ENCODE measurements around the gene GPR52. TPM values are rescaled to one million over a fixed set of nuclear protein-coding genes. Genes with fewer than 3 reads are reported as not detected.

GPR52 gene
- total and polyA plus RNA-seq, 2 donors (not counting 1 experiment from before 2014, with no cell fraction given), result 0.66 TPM; not detected in 1

DNA sequence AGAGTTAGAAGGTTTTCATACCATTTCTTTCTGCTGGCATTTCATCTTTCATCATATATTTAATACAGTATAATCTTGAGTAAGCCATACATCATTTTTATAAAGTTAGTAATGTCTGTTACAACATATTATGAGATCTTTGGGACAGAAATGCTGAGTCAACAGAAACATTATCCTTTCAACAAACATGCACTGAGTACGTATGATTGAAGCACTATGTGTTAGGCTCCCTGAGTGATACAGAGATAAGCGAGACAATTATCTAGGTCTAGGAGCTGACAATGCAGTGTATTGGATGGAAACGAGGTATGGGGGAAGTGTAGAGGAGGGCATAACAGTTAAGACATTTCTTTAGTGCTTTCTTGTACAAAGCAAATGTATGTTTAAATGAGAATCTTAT lies 19.7 kb upstream of the GPR52 start:
- Histone ChIP-seq H3K9me3 (ENCODE audit: control insufficient read depth, insufficient read depth, low read depth, low read length) (no peaks in the 10 kb centered on the region), H3K27ac (ENCODE audit: insufficient read depth, low read length) (no peak overlapping the region), H4K20me1 (ENCODE audit: control insufficient read depth, extremely low read depth, insufficient read depth, low read length) (no peaks in the 10 kb centered on the region), H3K4me1 (ENCODE audit: control insufficient read depth, extremely low read depth, insufficient read depth, low read length) (no peaks in the 10 kb centered on the region), H3K4me3 (replicated peaks in 1 of 4; ENCODE audit: control extremely low read depth in 1 of 4, insufficient read depth in 1 of 4, low read depth in 3 of 4, low read length in 4 of 4) (no peak overlapping the region), H3K36me3 (ENCODE audit: control insufficient read depth, insufficient read depth, low read length) (no peaks in the 10 kb centered on the region), H3K9ac (ENCODE audit: insufficient read depth, low read length) (no peak overlapping the region), H2AFZ (ENCODE audit: low read length) (no peak overlapping the region), H3K79me2 (ENCODE audit: control insufficient read depth, insufficient read depth, low read length) (no peaks in the 10 kb centered on the region), H3K4me2 (ENCODE audit: extremely low read depth, insufficient read depth, low read length) (no peak overlapping the region), H3K27me3 (ENCODE audit: control insufficient read depth, insufficient read depth, low read length) (no peaks in the 10 kb centered on the region)
- no peak for TF ChIP-seq EZH2 (IDR thresholded peaks at IDR 0.05; ENCODE audit: low read length, missing control alignments)
- no peak for TF ChIP-seq CTCF (conservative IDR thresholded peaks at IDR 0.05 in 1 of 2, IDR thresholded peaks at IDR 0.05 in 1 of 2; ENCODE audit: low read depth in 1 of 2, low read length in 2 of 2)
- DNase-seq (ENCODE audit: low read depth in 2 of 2), result peak in 1 of 2 donors; percentile 48

DNA sequence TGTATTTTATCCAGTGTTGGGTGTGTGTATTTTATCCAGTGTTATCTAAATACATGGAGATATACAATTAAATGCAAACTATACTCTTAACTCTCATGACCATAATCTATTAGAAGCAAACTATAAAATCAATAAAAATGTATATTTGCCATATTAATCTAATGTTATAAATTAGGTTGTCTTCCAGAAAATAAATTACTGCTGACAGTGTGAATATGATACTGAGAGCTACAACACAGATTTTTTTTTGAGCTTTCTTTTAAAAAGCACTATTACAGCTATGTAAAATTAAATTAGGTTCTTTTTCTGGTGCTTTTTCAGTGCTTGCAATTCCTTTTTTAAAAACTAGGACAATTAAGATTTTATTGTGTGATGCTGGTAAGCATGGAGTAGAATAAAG lies 19.0 kb upstream of the GPR52 start:
- Histone ChIP-seq H3K4me1 (ENCODE audit: control insufficient read depth, extremely low read depth, insufficient read depth, low read length) (no peaks in the 10 kb centered on the region), H3K27me3 (ENCODE audit: control insufficient read depth, insufficient read depth, low read length) (no peaks in the 10 kb centered on the region), H3K36me3 (ENCODE audit: control insufficient read depth, insufficient read depth, low read length) (no peaks in the 10 kb centered on the region), H2AFZ (ENCODE audit: low read length) (no peak overlapping the region), H3K27ac (ENCODE audit: insufficient read depth, low read length) (no peak overlapping the region), H4K20me1 (ENCODE audit: control insufficient read depth, extremely low read depth, insufficient read depth, low read length) (no peaks in the 10 kb centered on the region), H3K4me3 (replicated peaks in 1 of 4; ENCODE audit: control extremely low read depth in 1 of 4, insufficient read depth in 1 of 4, low read depth in 3 of 4, low read length in 4 of 4) (no peak overlapping the region), H3K9ac (ENCODE audit: insufficient read depth, low read length) (no peak overlapping the region), H3K79me2 (ENCODE audit: control insufficient read depth, insufficient read depth, low read length) (no peaks in the 10 kb centered on the region), H3K9me3 (ENCODE audit: control insufficient read depth, insufficient read depth, low read depth, low read length) (no peaks in the 10 kb centered on the region), H3K4me2 (ENCODE audit: extremely low read depth, insufficient read depth, low read length) (no peak overlapping the region)
- DNase-seq (ENCODE audit: low read depth in 2 of 2), result no peak
- no peak for TF ChIP-seq EZH2 (IDR thresholded peaks at IDR 0.05; ENCODE audit: low read length, missing control alignments)
- TF ChIP-seq CTCF (conservative IDR thresholded peaks at IDR 0.05 in 1 of 2, IDR thresholded peaks at IDR 0.05 in 1 of 2; ENCODE audit: low read depth in 1 of 2, low read length in 2 of 2), result no peak

- Histone ChIP-seq H4K20me1 (ENCODE audit: control insufficient read depth, extremely low read depth, insufficient read depth, low read length) (no peaks in the 10 kb centered on the region), H3K9me3 (ENCODE audit: control insufficient read depth, insufficient read depth, low read depth, low read length) (no peaks in the 10 kb centered on the region), H3K4me2 (ENCODE audit: extremely low read depth, insufficient read depth, low read length) (no peak overlapping the region), H3K79me2 (ENCODE audit: control insufficient read depth, insufficient read depth, low read length) (no peaks in the 10 kb centered on the region), H3K27me3 (ENCODE audit: control insufficient read depth, insufficient read depth, low read length) (no peaks in the 10 kb centered on the region), H3K36me3 (ENCODE audit: control insufficient read depth, insufficient read depth, low read length) (no peaks in the 10 kb centered on the region), H3K9ac (ENCODE audit: insufficient read depth, low read length) (no peak overlapping the region), H3K4me1 (ENCODE audit: control insufficient read depth, extremely low read depth, insufficient read depth, low read length) (no peaks in the 10 kb centered on the region), H3K27ac (ENCODE audit: insufficient read depth, low read length) (no peak overlapping the region), H3K4me3 (replicated peaks in 1 of 4; ENCODE audit: control extremely low read depth in 1 of 4, insufficient read depth in 1 of 4, low read depth in 3 of 4, low read length in 4 of 4) (no peak overlapping the region), H2AFZ (ENCODE audit: low read length) (no peak overlapping the region)
- peak; percentile 73 to 74 for DNase-seq (ENCODE audit: low read depth in 2 of 2)
- TF ChIP-seq CTCF (conservative IDR thresholded peaks at IDR 0.05 in 1 of 2, IDR thresholded peaks at IDR 0.05 in 1 of 2; ENCODE audit: low read depth in 1 of 2, low read length in 2 of 2) (no peak), EZH2 (IDR thresholded peaks at IDR 0.05; ENCODE audit: low read length, missing control alignments) (no peak)
Measured at GRCh38 chr1:174433451-174433850, 14.3 kb upstream of the GPR52 start.

Data from fibroblast of lung (primary cell).